ENCODE data around the gene CCDC51.

The CCDC51 gene

GRCh38 chr3:48422681-48423080, 17.2 kb downstream of the CCDC51 start:
- DNase-seq = no peak

- DNase-seq = no peak
Measured at GRCh38 chr3:48422272-48422671, 17.6 kb downstream of the CCDC51 start.

- no peak for DNase-seq
Measured at GRCh38 chr3:48420561-48420960, 19.4 kb downstream of the CCDC51 start.

GRCh38 chr3:48419597-48419996, 20.3 kb downstream of the CCDC51 start:
- no peak for DNase-seq

- no peak for DNase-seq
Measured at GRCh38 chr3:48419149-48419548, 20.8 kb downstream of the CCDC51 start.

- DNase-seq = no peak
Measured at GRCh38 chr3:48418651-48419050, 21.3 kb downstream of the CCDC51 start.

GRCh38 chr3:48418140-48418539, 21.8 kb downstream of the CCDC51 start:
- DNase-seq = no peak

GRCh38 chr3:48417529-48418108, 22.3 kb downstream of the CCDC51 start:
- DNase-seq = no peak

GRCh38 chr3:48416546-48416945, 23.4 kb downstream of the CCDC51 start:
- no peak for DNase-seq

- no peak for DNase-seq
Measured at GRCh38 chr3:48416091-48416505, 23.8 kb downstream of the CCDC51 start.

- DNase-seq = no peak
Measured at GRCh38 chr3:48415251-48415953, 24.5 kb downstream of the CCDC51 start.

GRCh38 chr3:48414376-48415250, 25.3 kb downstream of the CCDC51 start:
- DNase-seq = peak in 36 of 56 donors; percentile 15 to 77 (median 44)

- DNase-seq = no peak
Measured at GRCh38 chr3:48413611-48414010, 26.3 kb downstream of the CCDC51 start.

- no peak for DNase-seq
Measured at GRCh38 chr3:48413086-48413485, 26.8 kb downstream of the CCDC51 start.

GRCh38 chr3:48412375-48413001, 27.4 kb downstream of the CCDC51 start:
- no peak for DNase-seq

GRCh38 chr3:48411606-48412374, 28.1 kb downstream of the CCDC51 start:
- no peak for DNase-seq

GRCh38 chr3:48411041-48411588, 28.8 kb downstream of the CCDC51 start:
- DNase-seq = no peak

GRCh38 chr3:48410205-48411040, 29.5 kb downstream of the CCDC51 start:
- no peak for DNase-seq

GRCh38 chr3:48409291-48410201, 30.4 kb downstream of the CCDC51 start:
- DNase-seq = no peak

Data from amygdala (tissue), 56 donors.